Loucy (cell line): Measurements from ENCODE around the gene SEC14L2.

Experiments used
- CTCF ChIP-seq: fragments of 200-600 bp; sonication (generic); conservative IDR thresholded peaks from 2 replicates; pipeline ENCODE4 v1.5.1; 2014; ENCODE audit warnings: mild to moderate bottlenecking, antibody characterized with exemption, low read length
- EZH2phosphoT487 ChIP-seq: fragments of 200-600 bp; IDR thresholded peaks from 2 replicates; pipeline ENCODE4 v1.6.1; 2018; ENCODE audit warnings: antibody characterized with exemption, mild to moderate bottlenecking, moderate library complexity, borderline replicate concordance

GRCh38 chr22:30426388-30427353 is 29.9 kb downstream of the SEC14L2 start:
- TF ChIP-seq EZH2phosphoT487 (no peak), CTCF (peak; percentile 76)
